Large intestine (tissue), 3 donors: ENCODE data around the gene TENT5A. TPM values are rescaled to one million over a fixed set of nuclear protein-coding genes. Genes with fewer than 3 reads are reported as not detected.
"Not testable (repeated sequence)": the region's sequence is repeated elsewhere in the genome, so short reads cannot be mapped to it uniquely, and the experiment has no call there.

ENCODE experiments used
- DNase-seq, 2 donors: peaks; one replicate each; pipeline versions ENCODE4 v3.0.0 to v3.0.0-alpha.2; 2013
- H3K27ac ChIP-seq: one replicate; pipeline ENCODE4 v1.5.1; 2013; ENCODE audit warnings: low read length
- H3K27me3 ChIP-seq: 2 replicates; pipeline ENCODE4 v1.6.1; 2013; ENCODE audit warnings: low read length; ENCODE audit not compliant: control insufficient read depth, insufficient read depth
- H3K36me3 ChIP-seq: 2 replicates; pipeline ENCODE4 v1.6.1; 2013; ENCODE audit warnings: low read length; ENCODE audit not compliant: control insufficient read depth, insufficient read depth
- H3K4me1 ChIP-seq: one replicate; pipeline ENCODE4 v1.6.1; 2013; ENCODE audit warnings: low read length; ENCODE audit not compliant: control insufficient read depth, insufficient read depth
- H3K4me3 ChIP-seq: one replicate; pipeline ENCODE4 v1.5.1; 2013; ENCODE audit warnings: low read length
- H3K9me3 ChIP-seq: one replicate; pipeline ENCODE4 v1.6.1; 2013; ENCODE audit warnings: mild to moderate bottlenecking, low read depth, low read length, moderate library complexity; ENCODE audit not compliant: control insufficient read depth
- WGBS: methylation state at CpG from one replicate; pipeline ENCODE4 v1.1.5; 2013; ENCODE audit warnings: low lambda C conversion rate; ENCODE audit not compliant: insufficient coverage; 5-methylcytosine and 5-hydroxymethylcytosine counted together
- polyA plus RNA-seq: library from polyadenylated mRNA; unstranded; fragments of 120-200 nt; gene quantifications from one replicate; pipeline ENCODE4 v1.2.1, GENCODE V29; 2013

The TENT5A gene
- polyA plus RNA-seq, 1 donor, result 25.7 TPM

GRCh38 chr6:81790034-81790433, 37.6 kb upstream of the TENT5A start:
- Histone ChIP-seq H3K27ac (no peak overlapping the region), H3K36me3 (no peaks in the 10 kb centered on the region), H3K27me3 (no peaks in the 10 kb centered on the region), H3K9me3 (no peaks in the 10 kb centered on the region), H3K4me3 (no peak overlapping the region), H3K4me1 (peaks cover 8% of the 10 kb centered on the region)
- WGBS, result no CpG with 5 or more reads among the region's 2 CpGs
- DNase-seq, result no peak

GRCh38 chr6:81789291-81789690, 36.8 kb upstream of the TENT5A start:
- peak overlapping the region; percentile 30 for H3K27ac ChIP-seq

GRCh38 chr6:81788748-81789147, 36.3 kb upstream of the TENT5A start:
- no peaks in the 10 kb centered on the region for H3K9me3 ChIP-seq

More at GRCh38 chr6:81789291-81789690, 36.8 kb upstream of the TENT5A start:
- peak; percentile 32 to 66 for DNase-seq
- Histone ChIP-seq H3K4me3 (no peak overlapping the region), H3K27me3 (no peaks in the 10 kb centered on the region), H3K9me3 (no peaks in the 10 kb centered on the region), H3K4me1 (peaks cover 8% of the 10 kb centered on the region), H3K36me3 (no peaks in the 10 kb centered on the region)
- no CpG with 5 or more reads among the region's 1 CpG for WGBS

DNA sequence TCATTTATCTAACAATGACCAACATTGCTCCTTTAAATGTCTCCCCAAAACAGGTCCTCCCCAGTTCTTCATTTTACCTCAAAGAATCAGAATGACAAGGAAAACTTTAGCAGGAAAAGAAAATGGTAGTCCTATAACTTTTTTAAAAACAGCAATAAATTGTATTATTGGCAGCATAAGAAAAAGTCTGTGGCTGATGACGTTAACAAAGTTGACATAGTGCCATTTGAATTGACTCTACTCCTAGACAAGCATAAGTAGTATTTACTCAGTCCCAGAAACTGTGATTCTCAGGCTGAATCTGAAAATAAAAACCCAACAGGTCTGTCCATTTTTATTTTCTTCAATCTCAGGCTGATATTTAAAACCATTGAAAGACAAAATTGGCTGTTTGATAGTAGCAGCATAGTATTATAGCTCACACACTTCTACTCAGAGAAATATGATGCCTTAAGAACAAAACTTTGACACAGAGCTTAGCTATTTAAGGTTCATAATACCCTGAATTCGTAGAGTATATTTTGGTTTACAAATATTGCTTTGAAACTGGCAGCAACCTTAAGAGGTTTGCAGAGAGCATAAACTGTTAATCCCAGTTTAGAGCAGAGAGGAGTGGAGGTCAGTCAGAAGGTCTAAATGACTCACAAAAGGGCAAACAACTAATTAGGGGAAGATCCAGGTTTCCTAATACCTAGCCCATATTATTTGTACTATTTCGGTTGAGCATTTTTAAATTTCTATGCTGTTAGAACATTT, 35.0 kb upstream of the TENT5A start:
- H3K36me3 ChIP-seq, result no peaks in the 10 kb centered on the region
- H3K4me3 ChIP-seq, result no peak overlapping the region
- WGBS, result 83% methylated on average over 1 of the region's 3 CpGs
- no peaks in the 10 kb centered on the region for H3K27me3 ChIP-seq
- peaks cover 8% of the 10 kb centered on the region for H3K4me1 ChIP-seq
- H3K27ac ChIP-seq, result no peak overlapping the region
- no peaks in the 10 kb centered on the region for H3K9me3 ChIP-seq
- no peak for DNase-seq

More at GRCh38 chr6:81788748-81789147, 36.3 kb upstream of the TENT5A start:
- H3K27ac ChIP-seq, result peak overlapping the region; percentile 30
- DNase-seq, result no peak
- H3K4me1 ChIP-seq, result peaks cover 8% of the 10 kb centered on the region
- no peaks in the 10 kb centered on the region for H3K27me3 ChIP-seq
- H3K4me3 ChIP-seq, result no peak overlapping the region
- no peaks in the 10 kb centered on the region for H3K36me3 ChIP-seq

DNA sequence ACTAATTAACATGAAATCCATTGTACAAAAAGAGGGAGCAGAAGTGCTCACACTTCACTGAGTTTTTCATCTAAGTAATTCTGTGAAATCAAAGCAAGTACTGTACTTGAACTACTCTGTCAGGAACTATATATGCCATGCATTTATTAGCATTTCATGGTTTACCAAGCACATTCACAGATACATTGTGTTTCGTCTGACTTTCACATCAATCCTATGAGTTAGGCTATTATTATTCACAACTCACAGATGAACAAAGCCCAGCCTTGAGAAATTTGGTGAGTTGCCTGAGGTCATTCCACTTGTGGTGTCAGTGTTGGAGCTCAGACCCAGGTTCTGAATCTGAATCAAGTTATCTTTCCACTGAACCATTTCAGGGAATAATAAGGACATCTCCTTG, 33.7 kb upstream of the TENT5A start:
- peaks cover 8% of the 10 kb centered on the region for H3K4me1 ChIP-seq
- no peak for DNase-seq
- no peaks in the 10 kb centered on the region for H3K9me3 ChIP-seq
- no peak overlapping the region for H3K27ac ChIP-seq
- WGBS, result no CpG with 5 or more reads among the region's 1 CpG
- no peaks in the 10 kb centered on the region for H3K27me3 ChIP-seq
- H3K4me3 ChIP-seq, result no peak overlapping the region
- H3K36me3 ChIP-seq, result no peaks in the 10 kb centered on the region

DNA sequence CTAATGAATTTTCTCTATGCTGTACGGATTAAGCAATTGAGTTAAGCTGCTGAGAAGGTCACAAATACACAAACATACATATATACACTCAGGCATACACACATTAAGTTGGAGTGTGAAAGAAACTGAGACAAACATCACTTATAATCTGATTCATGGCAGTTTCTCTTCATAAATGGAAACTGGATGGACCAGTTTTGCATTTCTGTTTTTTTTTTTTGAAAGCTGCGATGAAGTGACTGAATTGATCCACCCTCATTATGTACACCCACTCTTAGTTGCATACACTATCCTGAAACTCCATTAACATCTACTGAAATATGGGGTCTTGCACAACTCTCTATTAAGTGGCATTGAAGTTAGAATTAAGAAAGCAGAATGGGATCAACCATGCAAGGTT, 32.9 kb upstream of the TENT5A start:
- Histone ChIP-seq H3K4me1 (peaks cover 8% of the 10 kb centered on the region), H3K27me3 (no peaks in the 10 kb centered on the region), H3K36me3 (no peaks in the 10 kb centered on the region), H3K27ac (no peak overlapping the region), H3K9me3 (no peaks in the 10 kb centered on the region), H3K4me3 (no peak overlapping the region)
- WGBS, result no CpG with 5 or more reads among the region's 2 CpGs
- DNase-seq, result no peak

DNA sequence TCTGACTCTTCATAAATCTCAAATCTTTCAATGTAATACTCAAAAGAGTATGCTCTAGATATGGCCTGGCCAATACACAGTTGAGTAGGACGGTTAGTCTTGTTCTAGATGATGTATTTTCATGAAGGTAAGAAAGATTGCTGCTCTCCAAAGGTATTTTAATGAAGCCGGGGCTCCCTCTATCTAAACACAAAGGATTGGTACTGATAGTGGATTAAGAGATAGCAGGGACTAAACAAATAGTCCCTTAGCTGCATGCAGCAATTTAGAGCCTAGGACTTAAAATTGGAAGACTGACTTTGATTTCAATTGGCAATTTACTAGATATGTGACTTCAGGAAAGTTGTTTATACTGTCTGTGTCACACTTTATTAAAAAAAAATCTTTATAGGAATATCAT, 31.4 kb upstream of the TENT5A start:
- H3K9me3 ChIP-seq, result no peaks in the 10 kb centered on the region
- no peaks in the 10 kb centered on the region for H3K36me3 ChIP-seq
- H3K27ac ChIP-seq, result no peak overlapping the region
- peaks cover 5% of the 10 kb centered on the region for H3K4me1 ChIP-seq
- DNase-seq, result no peak
- H3K4me3 ChIP-seq, result no peak overlapping the region
- no CpG with 5 or more reads among the region's 2 CpGs for WGBS
- no peaks in the 10 kb centered on the region for H3K27me3 ChIP-seq

DNA sequence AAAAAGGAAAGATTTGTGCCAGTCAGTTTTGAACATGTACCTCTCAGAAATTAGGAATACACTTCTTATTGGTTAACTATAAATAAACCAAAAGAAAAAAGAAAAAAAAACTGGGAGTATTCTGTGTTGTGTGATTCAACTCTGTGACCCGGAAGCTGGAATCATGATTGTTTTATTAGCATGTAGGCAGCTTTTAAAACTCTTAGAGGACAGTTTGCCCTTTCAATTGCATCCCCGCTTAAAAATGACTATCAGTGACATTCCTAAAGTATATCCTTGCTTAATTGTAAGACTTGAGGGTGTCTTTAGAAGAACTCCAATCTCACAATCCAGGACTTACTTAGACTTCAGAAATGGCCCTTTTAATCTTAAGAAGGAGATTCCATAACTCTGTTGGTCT, 29.1 kb upstream of the TENT5A start:
- no peaks in the 10 kb centered on the region for H3K4me1 ChIP-seq
- no peaks in the 10 kb centered on the region for H3K36me3 ChIP-seq
- H3K4me3 ChIP-seq, result no peak overlapping the region
- 80% methylated on average over 1 of the region's 2 CpGs for WGBS
- no peaks in the 10 kb centered on the region for H3K27me3 ChIP-seq
- H3K9me3 ChIP-seq, result no peaks in the 10 kb centered on the region
- H3K27ac ChIP-seq, result no peak overlapping the region
- no peak for DNase-seq

GRCh38 chr6:81777586-81778268, 25.2 kb upstream of the TENT5A start:
- DNase-seq, result no peak
- H3K4me3 ChIP-seq, result no peak overlapping the region
- H3K4me1 ChIP-seq, result no peaks in the 10 kb centered on the region
- WGBS, result 100% methylated on average over 1 of the region's 2 CpGs
- H3K27me3 ChIP-seq, result no peaks in the 10 kb centered on the region
- H3K36me3 ChIP-seq, result no peaks in the 10 kb centered on the region
- no peaks in the 10 kb centered on the region for H3K9me3 ChIP-seq
- no peak overlapping the region for H3K27ac ChIP-seq

- WGBS, result 75% methylated on average over 2 of the region's 4 CpGs
- peak; percentile 42 to 59 for DNase-seq
- not testable (repeated sequence) for H3K4me1 ChIP-seq, H3K27me3 ChIP-seq, H3K36me3 ChIP-seq, H3K4me3 ChIP-seq, H3K9me3 ChIP-seq
- H3K27ac ChIP-seq, result peak overlapping the region; percentile 8
Measured at GRCh38 chr6:81776219-81776618, 23.7 kb upstream of the TENT5A start.

- H3K4me3 ChIP-seq, result no peak overlapping the region
- H3K9me3 ChIP-seq, result no peaks in the 10 kb centered on the region
- DNase-seq, result no peak
- H3K27ac ChIP-seq, result no peak overlapping the region
- no peaks in the 10 kb centered on the region for H3K4me1 ChIP-seq
- no peaks in the 10 kb centered on the region for H3K27me3 ChIP-seq
- no peaks in the 10 kb centered on the region for H3K36me3 ChIP-seq
- no CpG with 5 or more reads among the region's 2 CpGs for WGBS
Measured at GRCh38 chr6:81774542-81774941, 22.1 kb upstream of the TENT5A start.
